Inferior parietal cortex (tissue), 1 donor: Measurements from ENCODE around the gene F2RL1.
"Not testable (repeated sequence)": the region's sequence is repeated elsewhere in the genome, so short reads cannot be mapped to it uniquely, and the experiment has no call there.

Experiments
- DNase-seq: peaks from one replicate; pipeline ENCODE4 v3.0.0-alpha.2; 2016; ENCODE audit errors: extremely low spot score

The F2RL1 gene

GRCh38 chr5:76805821-76806505 lies 12.9 kb upstream of the F2RL1 start:
- no peak for DNase-seq

GRCh38 chr5:76807296-76807695 lies 11.5 kb upstream of the F2RL1 start:
- no peak for DNase-seq

- no peak for DNase-seq
These were observed 10.6 kb upstream of the F2RL1 start for GRCh38 chr5:76808141-76808691.

GRCh38 chr5:76809141-76809540 lies 9.7 kb upstream of the F2RL1 start:
- no peak for DNase-seq

GRCh38 chr5:76810236-76810635 lies 8.6 kb upstream of the F2RL1 start:
- no peak for DNase-seq

- no peak for DNase-seq
These were observed 7.6 kb upstream of the F2RL1 start for GRCh38 chr5:76811214-76811613.

- DNase-seq = not testable (repeated sequence)
These were observed 6.6 kb upstream of the F2RL1 start for GRCh38 chr5:76812209-76812608.

GRCh38 chr5:76813982-76814562 lies 4.8 kb upstream of the F2RL1 start:
- no peak for DNase-seq

- no peak for DNase-seq
These were observed 2.6 kb upstream of the F2RL1 start for GRCh38 chr5:76816110-76816831.

- no peak for DNase-seq
These were observed 1.2 kb downstream of the F2RL1 start for GRCh38 chr5:76819851-76820525.

GRCh38 chr5:76820526-76820890 lies 1.7 kb downstream of the F2RL1 start:
- no peak for DNase-seq

GRCh38 chr5:76821136-76821535 lies 2.3 kb downstream of the F2RL1 start:
- no peak for DNase-seq

GRCh38 chr5:76822105-76822731 lies 3.4 kb downstream of the F2RL1 start:
- DNase-seq = not testable (repeated sequence)

- DNase-seq = not testable (repeated sequence)
These were observed 7.6 kb downstream of the F2RL1 start for GRCh38 chr5:76826416-76826815.

- no peak for DNase-seq
These were observed 12.3 kb downstream of the F2RL1 start for GRCh38 chr5:76831110-76831452.

GRCh38 chr5:76836181-76836580 lies 17.4 kb downstream of the F2RL1 start:
- DNase-seq = no peak

- DNase-seq = no peak
These were observed 17.8 kb downstream of the F2RL1 start for GRCh38 chr5:76836585-76836984.

GRCh38 chr5:76838481-76839261 lies 19.8 kb downstream of the F2RL1 start:
- DNase-seq = no peak

GRCh38 chr5:76841361-76841760 lies 22.5 kb downstream of the F2RL1 start:
- DNase-seq = no peak

GRCh38 chr5:76845890-76846289 lies 27.1 kb downstream of the F2RL1 start:
- no peak for DNase-seq
